NCI-H226 (cell line): ENCODE data around the gene CACNG4.
"Not testable (repeated sequence)": the region's sequence is repeated elsewhere in the genome, so short reads cannot be mapped to it uniquely, and the experiment has no call there.

ENCODE experiments used
- DNase-seq: peaks from one replicate; pipeline ENCODE4 v3.0.0-alpha.2; 2015

Gene CACNG4

DNA sequence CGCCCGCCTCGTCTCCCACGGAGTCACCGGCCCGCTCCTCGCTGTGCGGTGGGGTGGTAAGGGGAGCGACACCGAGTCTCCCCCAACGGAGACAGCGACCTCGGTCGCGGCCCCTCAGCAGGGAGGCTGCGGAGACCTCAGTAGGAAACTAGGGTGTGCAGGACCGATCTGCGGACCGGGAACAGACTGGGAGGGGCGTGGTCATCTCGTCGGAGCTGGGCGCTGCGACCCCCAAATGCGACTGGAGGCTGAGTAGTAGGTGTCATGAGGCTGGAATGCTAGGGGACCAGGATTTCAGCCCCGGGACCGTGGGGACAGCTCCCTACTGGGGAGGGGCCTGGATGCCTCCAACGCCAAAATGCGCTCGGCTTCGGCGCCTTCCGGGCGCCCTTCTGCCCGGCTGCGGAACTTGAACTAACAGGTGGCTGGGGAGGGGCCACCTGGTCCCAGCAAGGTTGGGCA, 1.3 kb downstream of the CACNG4 start:
- DNase-seq = no peak

DNA sequence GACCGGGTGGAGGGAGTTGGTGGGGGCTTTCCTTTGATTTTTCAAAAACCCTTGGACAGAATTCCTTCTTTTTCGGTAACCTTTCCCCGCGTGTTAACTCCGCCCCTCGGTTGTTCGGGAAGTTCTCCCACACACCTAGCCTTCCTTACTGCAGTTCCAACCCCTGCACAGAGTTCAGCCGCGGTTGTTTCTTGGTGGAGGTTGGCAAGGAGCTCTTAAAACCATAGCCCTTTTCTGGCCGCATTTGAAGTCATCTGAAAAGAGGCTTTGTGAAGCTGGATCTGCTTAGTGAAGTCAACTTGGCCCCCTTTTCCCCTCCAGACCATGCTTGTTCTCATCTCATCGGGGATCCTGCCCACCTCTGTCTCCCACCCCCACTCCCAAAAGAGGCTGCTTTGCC, 1.8 kb downstream of the CACNG4 start:
- no peak for DNase-seq

DNA sequence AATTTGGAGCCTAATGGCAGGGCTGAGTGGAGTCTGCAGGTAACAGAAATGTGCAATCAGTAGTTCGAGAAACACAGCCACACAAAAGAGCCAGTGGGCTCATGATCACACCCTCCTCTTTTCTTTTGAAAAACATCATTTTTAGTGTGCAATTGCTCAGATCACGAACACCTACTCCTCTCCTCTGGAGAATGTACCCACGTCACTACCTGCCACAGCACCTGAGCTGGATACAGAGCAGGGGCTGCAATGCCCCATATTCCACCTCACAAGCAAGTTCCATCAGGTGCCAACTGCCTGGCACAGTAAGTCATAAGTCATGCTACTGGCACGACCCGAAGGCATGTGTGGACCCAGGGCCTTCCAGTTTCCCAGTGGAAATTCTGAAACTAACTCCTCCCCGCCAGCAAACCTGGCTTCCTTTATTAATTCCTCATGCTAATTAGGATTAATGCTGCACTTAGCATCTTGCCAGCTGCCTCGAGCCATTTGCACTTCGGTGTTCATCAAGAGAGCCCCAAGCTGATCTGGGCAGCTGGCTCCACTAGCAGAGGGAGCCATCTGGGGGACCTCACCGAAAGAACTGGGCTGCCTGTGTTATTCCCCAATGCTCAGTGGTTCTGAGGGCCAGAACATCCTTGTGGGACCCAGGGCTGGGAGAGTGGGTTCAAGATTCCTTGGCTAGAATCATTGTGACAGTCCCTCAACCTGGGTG, 2.4 kb downstream of the CACNG4 start:
- DNase-seq = no peak

DNA sequence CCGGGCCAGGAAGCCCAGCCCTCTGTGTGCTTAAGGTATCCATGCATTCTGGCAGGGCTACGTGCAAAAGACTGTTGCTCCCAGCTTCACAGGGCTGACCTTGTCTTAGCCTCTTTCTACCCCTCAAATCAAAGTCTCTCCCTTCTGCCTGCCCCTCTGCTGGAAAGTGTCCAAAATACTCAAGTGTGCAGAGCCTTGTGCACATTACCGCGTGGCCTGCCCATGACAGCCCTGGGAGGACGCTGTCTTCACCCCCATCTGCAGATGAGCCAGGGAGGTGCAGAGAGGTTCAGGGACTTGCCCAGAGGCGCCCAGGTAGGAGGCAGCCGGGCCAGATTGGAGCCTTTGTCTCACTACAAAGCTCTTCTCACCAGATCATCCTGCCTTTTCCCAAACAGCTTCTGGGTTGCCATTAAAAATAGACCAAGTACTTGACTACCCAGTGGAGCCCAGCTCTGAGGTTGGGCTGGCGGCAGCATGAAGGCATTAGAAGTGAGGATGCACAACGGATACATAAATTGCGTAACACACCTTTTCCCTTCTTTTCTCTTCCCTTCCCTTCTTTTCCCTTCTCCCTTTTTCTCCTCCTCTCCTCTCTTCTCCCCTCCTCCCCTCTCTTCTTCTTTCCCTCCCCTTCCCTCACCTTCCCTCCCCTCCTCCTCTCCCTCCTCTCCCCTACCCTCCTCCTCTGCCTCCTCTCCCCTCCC, 3.5 kb downstream of the CACNG4 start:
- no peak for DNase-seq

DNA sequence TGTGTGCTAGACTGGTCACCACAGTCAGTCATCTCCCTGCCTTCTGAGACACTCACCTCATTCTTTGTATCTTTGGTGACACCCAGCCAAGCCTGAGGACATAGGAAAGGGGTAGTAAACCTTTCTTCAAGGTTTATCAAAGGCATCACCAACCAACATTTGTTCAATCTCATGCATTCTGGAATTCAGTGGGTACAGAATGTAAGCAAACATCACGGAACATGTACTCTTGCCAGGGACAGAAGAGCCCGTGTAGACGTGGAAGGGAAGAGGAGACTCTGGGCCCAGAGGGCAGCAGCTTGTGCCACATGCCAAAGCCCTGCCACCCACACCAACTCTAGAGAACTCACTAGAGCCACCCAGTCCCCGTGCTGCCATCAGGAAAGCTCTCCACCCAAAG, 4.4 kb downstream of the CACNG4 start:
- no peak for DNase-seq

DNA sequence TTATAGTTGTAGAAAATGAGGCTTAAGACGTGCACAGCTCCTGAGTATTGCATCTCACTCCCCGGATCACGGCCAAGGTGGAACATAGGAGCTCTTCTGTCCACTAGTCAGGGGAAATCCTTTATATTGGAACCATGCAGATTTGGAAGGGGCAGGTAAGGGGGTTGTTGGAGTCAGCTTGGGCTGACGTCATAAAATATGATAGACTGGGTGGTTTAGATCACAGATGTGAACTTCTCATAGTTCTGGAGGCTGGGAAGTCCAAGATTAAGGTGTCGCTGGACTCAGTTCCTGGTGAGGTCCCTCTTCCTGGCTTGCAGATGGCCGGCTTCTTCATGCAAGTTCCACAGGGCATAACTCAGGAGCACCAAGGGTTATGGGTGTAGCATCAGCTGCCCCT, 5.6 kb downstream of the CACNG4 start:
- DNase-seq = no peak

DNA sequence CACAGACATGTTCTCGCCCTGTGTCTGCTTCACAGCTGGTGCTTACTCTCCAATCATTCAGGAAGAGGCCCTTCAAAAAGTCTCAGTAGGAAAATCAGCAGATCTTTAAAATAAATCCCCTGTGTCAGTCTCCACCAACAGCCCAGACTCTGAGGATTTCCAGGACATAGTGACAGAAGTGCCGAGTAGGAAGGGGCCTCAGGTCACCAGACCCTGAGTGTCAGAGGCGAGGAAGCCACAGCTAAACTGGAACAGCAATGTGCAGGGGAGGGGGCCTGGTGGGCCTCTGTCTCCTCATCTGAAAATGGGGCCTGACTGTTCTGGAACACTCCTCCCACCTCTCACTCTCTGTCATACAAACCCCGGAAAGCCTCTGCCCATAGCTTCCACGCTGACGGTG, 6.3 kb downstream of the CACNG4 start:
- no peak for DNase-seq

DNA sequence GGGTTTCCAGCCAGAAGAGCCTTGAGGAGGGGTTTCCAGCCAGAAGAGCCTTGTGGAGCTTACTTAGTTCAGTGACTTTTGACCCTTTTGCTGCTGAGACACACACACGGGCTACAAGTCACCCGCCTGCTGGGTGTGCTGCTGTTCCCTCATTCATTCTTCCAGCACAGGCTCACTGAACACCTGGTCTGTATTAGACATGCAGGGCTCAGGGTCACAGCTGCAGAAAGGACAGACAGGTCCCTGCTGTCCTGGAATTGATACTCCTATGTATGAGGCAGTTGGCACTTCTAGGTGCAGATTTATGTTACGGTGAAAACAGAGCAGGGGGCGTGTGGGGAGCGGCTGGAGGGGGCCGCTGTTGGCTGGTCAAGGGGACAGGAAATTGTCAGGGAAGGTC, 6.8 kb downstream of the CACNG4 start:
- no peak for DNase-seq

DNA sequence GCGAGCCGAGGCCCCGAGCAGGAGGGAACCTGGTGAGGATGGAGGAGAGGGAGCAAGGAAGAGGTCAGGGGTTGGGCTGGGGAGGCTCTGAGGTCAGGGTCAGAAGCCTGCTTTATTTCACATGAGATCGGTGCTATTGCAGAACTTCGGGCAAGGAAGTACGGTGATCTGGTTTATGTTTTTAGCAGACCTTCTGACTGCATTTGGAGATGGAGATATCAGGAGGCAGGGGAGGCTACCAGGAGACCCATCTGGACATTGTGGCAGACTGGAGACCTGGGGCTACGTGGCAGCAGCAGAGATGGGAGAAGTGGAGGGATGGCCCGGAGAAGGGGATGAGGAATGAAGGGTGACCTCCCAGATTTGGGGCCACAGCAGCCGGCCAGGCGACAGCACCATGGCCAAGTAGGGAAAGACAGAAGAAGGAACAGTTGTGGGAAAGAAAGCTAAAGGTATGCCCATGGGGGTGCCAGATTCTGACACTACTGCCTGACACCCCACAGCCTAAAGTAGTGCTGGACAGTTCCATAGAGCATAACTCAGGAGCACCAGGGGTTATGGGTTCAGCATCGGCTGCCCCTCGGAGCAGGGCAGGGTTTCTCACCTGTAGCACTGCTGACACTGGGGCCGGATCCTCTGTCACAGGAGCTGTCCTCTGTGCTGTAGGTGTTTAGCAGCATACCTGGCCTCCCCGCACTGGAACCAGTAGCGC, 7.4 kb downstream of the CACNG4 start:
- DNase-seq = no peak

DNA sequence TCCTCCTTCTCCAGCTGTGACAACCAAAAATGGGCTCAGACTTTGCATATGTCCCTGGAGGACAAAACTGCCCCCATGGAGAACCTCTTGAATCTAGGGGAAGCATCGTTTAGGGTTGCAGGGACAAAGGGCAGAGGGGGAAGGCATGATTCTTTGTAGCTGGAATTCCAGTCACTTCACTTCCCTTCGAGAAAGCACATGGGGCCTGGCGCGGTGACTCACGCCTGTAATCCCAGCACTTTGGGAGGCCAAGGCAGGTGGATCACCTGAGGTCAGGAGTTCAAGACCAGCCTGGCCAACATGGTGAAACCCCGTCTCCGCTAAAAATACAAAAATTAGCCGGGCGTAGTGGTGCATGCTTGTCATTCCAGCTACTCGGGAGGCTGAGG, 7.9 kb downstream of the CACNG4 start:
- not testable (repeated sequence) for DNase-seq

DNA sequence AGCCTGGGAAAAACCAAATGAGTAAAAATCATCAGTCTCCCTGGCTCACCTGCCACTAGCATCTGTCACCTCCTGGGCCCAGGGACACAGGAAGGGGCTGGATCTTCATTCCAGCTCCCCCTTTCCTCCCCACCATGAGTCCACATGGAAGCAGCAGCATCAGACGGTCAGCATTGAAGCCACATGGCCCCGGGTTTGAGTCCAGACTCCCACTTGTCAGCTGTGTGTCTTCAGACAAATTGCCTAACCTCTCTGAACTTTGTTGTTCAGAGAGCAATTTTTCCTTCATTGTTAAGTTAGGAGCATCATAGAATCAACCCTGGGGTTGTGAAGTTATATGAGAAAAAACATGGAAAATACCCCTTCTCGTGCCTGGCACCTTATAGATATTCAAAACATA, 10.7 kb downstream of the CACNG4 start:
- DNase-seq = no peak

DNA sequence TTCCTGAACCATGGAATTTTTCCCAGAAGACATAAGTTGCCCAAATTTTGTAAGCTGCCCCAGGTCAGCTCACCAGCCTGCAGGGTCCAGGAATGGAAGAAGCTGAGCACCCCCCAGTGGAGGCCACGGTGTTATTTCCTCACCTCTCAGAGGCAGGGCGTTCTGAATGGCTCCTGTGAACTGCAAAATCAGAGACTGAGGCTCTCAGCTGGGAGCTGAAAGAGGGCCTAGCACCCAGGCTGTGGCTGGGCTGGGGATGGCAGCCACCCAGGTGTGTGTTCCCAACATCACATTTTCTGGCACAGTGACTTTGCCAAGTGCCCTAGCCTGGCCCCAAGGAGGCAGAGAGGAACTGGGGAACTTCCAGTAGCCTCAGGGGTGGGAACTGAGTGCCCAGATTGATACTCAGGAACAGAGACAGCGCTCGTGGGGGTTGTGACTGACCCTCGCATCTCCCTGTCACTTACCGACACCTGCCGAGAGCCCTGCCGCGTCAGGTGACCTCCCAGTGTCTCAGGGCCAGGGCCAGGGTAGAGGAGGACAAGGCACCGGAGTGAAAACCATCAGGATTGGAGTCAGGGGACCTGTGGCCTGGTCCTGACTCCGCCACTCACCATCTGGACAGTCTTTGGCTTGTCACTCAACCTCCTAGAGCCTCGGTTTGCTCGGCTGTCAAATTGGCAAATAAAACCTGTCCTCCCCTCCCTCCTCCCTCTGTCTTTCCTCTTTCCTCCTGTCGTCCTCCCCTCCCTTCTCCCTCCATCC, 11.3 kb downstream of the CACNG4 start:
- DNase-seq = peak; percentile 35

DNA sequence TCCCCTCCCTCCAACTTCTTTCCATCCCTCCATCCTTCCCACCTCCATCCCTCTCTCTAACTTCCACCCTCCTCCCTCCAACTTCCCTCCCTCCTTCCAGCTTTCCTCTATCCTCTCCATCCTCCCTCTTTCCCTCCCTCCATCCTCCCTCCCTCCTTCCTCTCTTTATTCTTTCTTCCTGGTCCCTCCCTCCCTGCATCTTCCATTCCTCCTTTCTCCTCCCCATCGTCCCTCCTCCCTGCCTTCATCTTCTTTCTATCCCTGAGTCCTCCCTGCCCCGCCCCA, 11.8 kb downstream of the CACNG4 start:
- DNase-seq = no peak

DNA sequence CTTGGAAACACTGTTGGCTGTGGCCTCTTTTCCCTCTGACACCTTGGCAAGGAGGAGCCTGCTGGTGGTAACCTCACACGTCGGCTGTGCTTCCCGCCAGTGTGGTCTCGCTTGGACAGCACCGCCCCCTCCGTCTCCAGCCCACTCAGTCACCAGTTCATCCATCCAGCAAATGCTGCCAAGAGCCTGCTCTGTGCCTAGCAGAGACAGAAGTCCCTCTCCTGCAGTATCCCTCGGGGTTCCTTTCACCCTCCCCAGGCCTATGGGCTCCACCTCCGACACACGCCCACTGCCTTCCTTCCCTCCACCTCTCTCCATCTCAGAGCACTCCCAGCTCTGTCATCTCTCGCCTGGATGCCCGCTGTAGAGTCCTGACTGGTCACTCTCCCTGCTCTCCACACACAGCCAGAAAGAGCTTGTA, 12.3 kb downstream of the CACNG4 start:
- no peak for DNase-seq

DNA sequence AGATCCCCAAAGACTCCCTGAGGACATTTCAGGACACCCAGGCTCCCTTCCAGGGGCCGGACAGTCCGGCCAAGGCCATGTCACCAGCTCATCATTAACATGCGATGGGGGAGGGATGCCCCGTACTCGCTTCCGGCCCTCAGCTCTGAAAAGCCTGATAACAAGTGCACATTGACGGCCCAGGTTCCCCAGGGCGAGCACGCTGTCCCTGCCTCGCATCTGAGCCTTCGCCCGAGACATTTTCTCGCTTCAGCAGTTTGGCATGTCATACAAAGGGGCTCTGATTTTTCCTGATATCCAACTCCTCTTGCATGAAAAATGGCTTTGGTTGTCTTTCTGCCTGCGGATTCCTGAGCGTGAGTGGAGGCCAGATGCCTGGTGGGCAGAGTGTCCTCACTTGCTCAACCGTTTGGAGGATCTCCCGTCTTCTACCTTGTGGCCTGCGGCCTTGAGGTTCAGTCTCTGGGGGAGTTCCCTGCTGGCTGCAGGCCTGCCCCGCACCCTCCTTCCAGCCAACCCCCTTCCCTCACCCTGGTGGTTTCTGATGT, 14.1 kb downstream of the CACNG4 start:
- no peak for DNase-seq

DNA sequence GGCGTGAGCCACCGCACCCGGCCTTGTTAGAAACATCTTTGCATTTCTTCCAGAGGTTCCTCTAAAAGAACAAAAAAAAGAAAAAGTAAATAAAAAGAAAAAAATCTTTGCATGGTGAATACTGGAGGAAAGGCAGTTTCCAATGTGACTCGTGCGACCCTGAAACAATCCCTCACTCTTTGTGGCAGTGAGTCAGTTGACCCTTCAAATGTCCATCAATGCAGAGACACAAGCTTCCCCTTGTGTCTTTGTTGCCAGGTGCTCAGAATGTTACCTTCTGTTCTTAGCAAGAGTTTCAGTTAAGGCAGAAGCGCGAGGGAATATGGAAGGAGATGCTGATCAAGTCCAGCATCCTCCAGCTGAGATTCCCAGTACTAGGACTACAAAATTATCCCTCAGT, 16.4 kb downstream of the CACNG4 start:
- no peak for DNase-seq

DNA sequence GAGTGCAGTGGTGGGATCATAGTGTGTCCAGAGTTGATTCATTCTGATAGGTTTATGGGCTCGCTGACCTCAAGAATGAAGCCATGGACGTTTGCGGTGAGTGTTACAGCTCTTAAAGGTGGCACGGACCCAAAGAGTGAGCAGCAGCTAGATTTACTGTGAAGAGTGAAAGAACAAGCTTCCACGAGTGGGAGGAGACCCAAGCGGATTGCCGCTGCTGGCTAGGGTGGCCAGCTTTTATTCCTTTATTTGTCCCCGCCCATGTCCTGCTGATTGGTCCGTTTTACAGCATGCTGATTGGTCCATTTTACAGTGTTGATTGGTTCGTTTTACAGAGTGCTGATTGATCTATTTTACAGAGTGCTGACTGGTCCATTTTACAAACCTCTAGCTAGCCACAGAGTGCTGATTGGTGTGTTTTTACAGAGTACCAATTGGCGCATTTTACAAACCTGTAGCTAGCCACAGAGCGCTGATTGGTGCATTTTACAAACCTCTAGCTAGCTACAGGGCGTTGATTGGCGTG, 17.5 kb downstream of the CACNG4 start:
- no peak for DNase-seq

DNA sequence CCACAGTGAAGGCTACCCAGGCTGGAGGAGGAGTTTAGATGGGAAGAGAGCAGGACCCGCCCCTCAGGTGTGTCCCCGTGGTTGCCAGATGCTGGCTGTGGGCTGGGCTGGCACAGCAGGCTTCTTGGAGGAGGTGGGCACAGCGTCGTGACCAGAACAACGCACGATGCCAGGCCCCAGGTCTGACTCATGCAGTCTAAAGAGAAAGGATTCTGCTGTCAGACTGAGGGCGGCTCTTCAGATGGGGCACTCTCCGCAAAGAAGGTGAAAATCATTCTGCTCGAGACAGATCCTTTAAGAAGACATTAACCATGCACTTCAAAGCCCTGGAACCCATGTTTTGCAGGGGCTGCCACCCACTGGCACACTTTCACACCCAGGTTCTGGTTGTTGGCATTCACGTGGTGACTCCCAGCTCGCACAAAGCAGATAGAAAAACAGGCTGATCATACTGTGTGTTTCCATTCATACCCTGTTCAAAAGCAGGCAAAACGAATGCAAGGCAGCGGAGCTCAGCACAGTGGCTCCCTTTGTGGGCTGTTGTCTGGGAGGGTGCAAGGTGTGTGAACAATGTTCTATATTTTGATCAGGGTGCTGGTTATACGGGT, 19.0 kb downstream of the CACNG4 start:
- no peak for DNase-seq

DNA sequence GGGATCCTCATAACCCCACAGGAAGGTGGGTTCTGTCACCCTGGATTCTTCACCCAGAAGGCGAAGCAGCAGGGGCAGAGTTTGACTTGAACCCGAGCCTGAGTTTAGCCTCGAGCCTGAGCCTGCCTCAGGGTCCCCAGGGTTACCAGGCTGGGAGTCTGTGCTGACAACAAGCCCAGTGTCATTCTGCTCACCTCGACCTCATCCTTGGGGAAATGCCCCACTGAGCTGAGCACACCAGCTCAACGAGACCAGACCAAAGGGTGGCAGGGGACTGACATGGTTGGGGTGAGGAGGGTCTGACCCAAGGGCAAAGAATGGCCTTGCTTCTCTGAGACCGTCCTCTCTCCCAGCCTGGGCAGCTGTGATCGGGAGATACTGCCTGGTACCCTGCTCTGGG, 20.2 kb downstream of the CACNG4 start:
- DNase-seq = no peak

DNA sequence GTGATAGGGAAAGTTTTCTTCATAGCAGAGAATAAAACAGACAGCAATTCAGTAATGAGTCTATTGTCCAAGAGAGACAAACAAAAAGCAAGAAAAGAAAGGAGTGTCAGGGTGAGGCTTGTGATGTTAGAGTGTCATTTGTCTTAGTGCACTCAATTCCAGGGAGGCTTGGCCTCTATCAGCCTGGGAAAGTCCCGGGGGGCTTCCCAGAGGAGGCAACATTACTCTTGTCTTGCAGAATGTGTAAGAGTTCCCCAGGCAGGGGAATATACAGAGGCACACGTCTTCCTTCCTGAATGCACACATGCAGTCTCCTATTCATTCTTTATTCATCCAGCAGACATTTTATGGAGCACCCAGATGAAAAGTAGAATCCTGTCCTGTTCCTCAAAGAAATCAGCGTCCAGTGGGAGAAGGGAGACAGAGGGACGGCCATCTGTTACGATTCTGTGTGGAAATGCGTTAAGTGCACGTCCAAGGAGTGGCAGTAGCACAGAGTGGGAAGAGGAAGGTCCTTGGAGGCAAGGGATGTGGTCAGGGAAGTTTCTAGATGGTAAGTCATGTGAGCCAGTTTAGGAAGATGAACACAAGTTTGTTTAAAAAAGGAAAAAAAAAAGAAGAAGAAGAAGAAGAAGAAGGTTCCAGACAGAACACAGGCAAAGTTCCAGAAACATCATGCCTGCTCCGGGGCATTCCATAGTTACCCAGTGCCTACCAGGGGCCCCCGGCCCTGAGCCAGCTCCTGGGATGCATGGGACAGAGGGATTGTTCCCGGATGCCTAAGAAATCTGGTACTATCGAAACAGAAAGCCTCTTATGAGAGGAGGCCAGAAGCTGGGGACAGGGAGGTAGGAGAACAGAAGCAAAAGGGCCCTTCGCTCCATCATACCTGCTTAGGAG, 21.1 kb downstream of the CACNG4 start:
- DNase-seq = no peak

DNA sequence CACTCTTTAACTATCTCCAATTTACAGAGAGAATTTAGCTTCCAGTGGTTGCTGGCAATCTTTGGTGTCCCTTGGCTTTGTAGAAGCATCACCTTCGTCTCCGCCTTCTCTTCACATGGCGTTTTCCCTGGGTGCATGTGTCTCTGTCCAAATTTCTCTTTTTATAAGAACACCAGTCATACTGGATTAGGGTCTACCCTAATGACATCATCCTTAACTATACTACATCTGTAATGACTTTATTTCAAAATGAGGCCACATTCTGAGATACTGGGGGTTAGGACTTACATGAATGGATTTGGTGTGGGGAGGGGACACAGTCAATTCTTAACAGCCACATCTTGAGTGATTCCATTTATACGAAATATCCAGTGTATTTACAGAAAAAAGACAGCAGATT, 22.2 kb downstream of the CACNG4 start:
- no peak for DNase-seq
